Adipose tissue (tissue), 3 donors: ENCODE measurements around the gene DRD3. TPM values are rescaled to one million over a fixed set of nuclear protein-coding genes. Genes with fewer than 3 reads are reported as not detected.

ENCODE experiments used
- H3K27ac ChIP-seq: one replicate; pipeline ENCODE4 v1.5.1; 2013; ENCODE audit warnings: low read depth, low read length
- WGBS, 3 donors: extraction: QIAGEN DNeasy Blood & Tissue Kit; methylation state at CpG; one replicate each; pipeline ENCODE4 v1.1.7; 2013; 5-methylcytosine and 5-hydroxymethylcytosine counted together
- polyA plus RNA-seq, 3 donors: library from polyadenylated mRNA; stranded (reverse); fragments of 200-250 nt; gene quantifications; one replicate each; pipeline ENCODE4 v1.2.3, GENCODE V29; 2013
- donor health status: healthy with polysubstance abuse.
- donor health status: Bipolar disorder and iron deficiency.
- donor health status: healthy.

Gene DRD3
- polyA plus RNA-seq, 3 donors = not detected

GRCh38 chr3:114132500-114132899, 46.4 kb downstream of the DRD3 start:
- 94 to 98% (median 97%) methylated on average over 3 of the region's 3 CpGs for WGBS, 3 donors
- H3K27ac ChIP-seq = no peak overlapping the region

GRCh38 chr3:114128826-114129225, 50.0 kb downstream of the DRD3 start:
- WGBS, 3 donors = 91 to 96% (median 93%) methylated on average over 8 of the region's 8 CpGs
- H3K27ac ChIP-seq = no peak overlapping the region

GRCh38 chr3:114128231-114128630, 50.6 kb downstream of the DRD3 start:
- 79 to 95% (median 92%) methylated on average over 1 of the region's 1 CpG for WGBS, 3 donors

GRCh38 chr3:114127517-114127916, 51.3 kb downstream of the DRD3 start:
- 83 to 89% (median 87%) methylated on average over 3 of the region's 3 CpGs for WGBS, 3 donors
- H3K27ac ChIP-seq = no peak overlapping the region

More at GRCh38 chr3:114128231-114128630, 50.6 kb downstream of the DRD3 start:
- no peak overlapping the region for H3K27ac ChIP-seq

- H3K27ac ChIP-seq = no peak overlapping the region
- WGBS, 3 donors = 62 to 86% (median 76%) methylated on average over 1 of the region's 1 CpG
These were observed 52.4 kb downstream of the DRD3 start for GRCh38 chr3:114126461-114126860.

GRCh38 chr3:114122027-114122709, 56.7 kb downstream of the DRD3 start:
- 47 to 63% (median 58%) methylated on average over 4 of the region's 4 CpGs for WGBS, 3 donors
- no peak overlapping the region for H3K27ac ChIP-seq

GRCh38 chr3:114120211-114120610, 58.6 kb downstream of the DRD3 start:
- WGBS, 3 donors = 64 to 89% (median 85%) methylated on average over 3 of the region's 3 CpGs
- no peak overlapping the region for H3K27ac ChIP-seq

- 45 to 63% (median 48%) methylated on average over 1 of the region's 1 CpG for WGBS, 3 donors
- H3K27ac ChIP-seq = no peak overlapping the region
These were observed 59.1 kb downstream of the DRD3 start for GRCh38 chr3:114119776-114120175.

GRCh38 chr3:114115143-114115542, 63.7 kb downstream of the DRD3 start:
- 80 to 86% (median 83%) methylated on average over 7 of the region's 7 CpGs for WGBS, 3 donors
- H3K27ac ChIP-seq = no peak overlapping the region

GRCh38 chr3:114114719-114115118, 64.1 kb downstream of the DRD3 start:
- H3K27ac ChIP-seq = no peak overlapping the region
- WGBS, 3 donors = 81 to 91% (median 90%) methylated on average over 3 of the region's 3 CpGs

- 73 to 82% (median 79%) methylated on average over 6 of the region's 6 CpGs for whole genome bisulfite sequencing, 3 donors
- H3K27ac ChIP-seq = no peak overlapping the region
These were observed 66.2 kb downstream of the DRD3 start for GRCh38 chr3:114112696-114113095.

- WGBS, 3 donors = 60 to 69% (median 63%) methylated on average over 3 of the region's 3 CpGs
- H3K27ac ChIP-seq = no peak overlapping the region
These were observed 67.6 kb downstream of the DRD3 start for GRCh38 chr3:114111060-114111770.

GRCh38 chr3:114110439-114110838, 68.4 kb downstream of the DRD3 start:
- no peak overlapping the region for H3K27ac ChIP-seq
- 52 to 77% (median 53%) methylated on average over 5 of the region's 5 CpGs for WGBS, 3 donors

GRCh38 chr3:114108137-114108536, 70.7 kb downstream of the DRD3 start:
- WGBS, 3 donors = 83 to 89% (median 87%) methylated on average over 8 of the region's 8 CpGs

GRCh38 chr3:114104414-114104813, 74.4 kb downstream of the DRD3 start:
- 86 to 94% (median 90%) methylated on average over 3 of the region's 3 CpGs for WGBS, 3 donors

More at GRCh38 chr3:114108137-114108536, 70.7 kb downstream of the DRD3 start:
- no peak overlapping the region for H3K27ac ChIP-seq

GRCh38 chr3:114103858-114104257, 75.0 kb downstream of the DRD3 start:
- H3K27ac ChIP-seq = no peak overlapping the region
- 87 to 94% (median 89%) methylated on average over 4 of the region's 4 CpGs for WGBS, 3 donors

More at GRCh38 chr3:114104414-114104813, 74.4 kb downstream of the DRD3 start:
- H3K27ac ChIP-seq = no peak overlapping the region

- WGBS, 3 donors = 90 to 96% (median 94%) methylated on average over 27 of the region's 27 CpGs
- no peak overlapping the region for H3K27ac ChIP-seq
These were observed 75.7 kb downstream of the DRD3 start for GRCh38 chr3:114103181-114103580.

GRCh38 chr3:114101101-114101500, 77.8 kb downstream of the DRD3 start:
- H3K27ac ChIP-seq = no peak overlapping the region
- WGBS, 3 donors = 44 to 67% (median 50%) methylated on average over 1 of the region's 1 CpG

GRCh38 chr3:114095796-114096195, 83.1 kb downstream of the DRD3 start:
- 70 to 76% (median 75%) methylated on average over 3 of the region's 3 CpGs for WGBS, 3 donors
- H3K27ac ChIP-seq = no peak overlapping the region

- 48 to 52% (median 48%) methylated on average over 2 of the region's 2 CpGs for WGBS, 3 donors
These were observed 85.3 kb downstream of the DRD3 start for GRCh38 chr3:114093596-114093995.

More at GRCh38 chr3:114093596-114093995, 85.3 kb downstream of the DRD3 start:
- no peak overlapping the region for H3K27ac ChIP-seq
